Tibial artery (tissue), 4 donors: ENCODE results near the gene DPP6.

Experiments used
- DNase-seq, 2 donors: peaks; one replicate each; pipeline ENCODE4 v3.0.0-alpha.2; 2019
- H3K27ac ChIP-seq, 2 donors: fragments of 200-600 bp; sonication (generic) in 1 of 2; 1 replicate in 1 of 2; 2 replicates in 1 of 2; pipeline ENCODE4 v1.5.1; 2018 to 2019; ENCODE audit warnings: mild to moderate bottlenecking in 1 of 2
- H3K27me3 ChIP-seq, 2 donors: fragments of 200-600 bp; sonication (generic) in 1 of 2; one replicate each; pipeline versions ENCODE4 v1.5.1 to v1.6.0; 2016 to 2019
- H3K36me3 ChIP-seq, 3 donors: fragments of 200-600 bp; sonication (generic) in 2 of 3; one replicate each; pipeline ENCODE4 v1.5.1; 2016 to 2019; ENCODE audit warnings: mild to moderate bottlenecking in 2 of 3
- H3K4me1 ChIP-seq, 4 donors: fragments of 200-600 bp; sonication (generic) in 2 of 4; 1 replicate in 3 of 4; 2 replicates in 1 of 4; pipeline ENCODE4 v1.5.1; 2016 to 2019
- H3K4me3 ChIP-seq, 2 donors: fragments of 200-600 bp; sonication (generic) in 1 of 2; 1 replicate in 1 of 2; 2 replicates in 1 of 2; pipeline ENCODE4 v1.5.1; 2018 to 2019; ENCODE audit warnings: mild to moderate bottlenecking in 2 of 2
- H3K9me3 ChIP-seq, 3 donors: fragments of 200-600 bp; sonication (generic) in 1 of 3; one replicate each; pipeline ENCODE4 v1.5.1; 2016 to 2019
- CTCF ChIP-seq, 2 experiments: fragments of 200-600 bp in 1 of 2; fragments of 450-650 bp in 1 of 2; IDR thresholded peaks; one replicate each; pipeline ENCODE4 v1.5.1; 2017 to 2019; ENCODE audit warnings: antibody characterized with exemption in 2 of 2, mild to moderate bottlenecking in 1 of 2, moderate library complexity in 1 of 2
- intact Hi-C: fragments of 100-400 bp; cut with DNase I; formaldehyde crosslinking; loops from one replicate; pipeline ENCODE4 v1.15.0; 2023; ENCODE audit warnings: low total_unique reads

The DPP6 gene

GRCh38 chr7:154433632-154434598 lies 381.7 kb downstream of the DPP6 start:
- H3K4me1 ChIP-seq: no peaks in the 10 kb centered on the region
- intact Hi-C loops: no loop called here
- no peak for DNase-seq
- H3K27me3 ChIP-seq: no peaks in the 10 kb centered on the region
- no peak for TF ChIP-seq CTCF (IDR thresholded peaks at IDR 0.05)
- no peaks in the 10 kb centered on the region for H3K36me3 ChIP-seq
- no peak overlapping the region for H3K27ac ChIP-seq
- H3K9me3 ChIP-seq: no peaks in the 10 kb centered on the region
- H3K4me3 ChIP-seq: no peak overlapping the region

- TF ChIP-seq CTCF (IDR thresholded peaks at IDR 0.05): no peak
- no peak for DNase-seq
- intact Hi-C loops: no loop called here
- Histone ChIP-seq H3K4me1 (no peaks in the 10 kb centered on the region), H3K36me3 (no peaks in the 10 kb centered on the region), H3K4me3 (no peak overlapping the region), H3K27me3 (no peaks in the 10 kb centered on the region), H3K27ac (no peak overlapping the region), H3K9me3 (no peaks in the 10 kb centered on the region)
Measured at GRCh38 chr7:154436560-154436959, 384.4 kb downstream of the DPP6 start.

DNA sequence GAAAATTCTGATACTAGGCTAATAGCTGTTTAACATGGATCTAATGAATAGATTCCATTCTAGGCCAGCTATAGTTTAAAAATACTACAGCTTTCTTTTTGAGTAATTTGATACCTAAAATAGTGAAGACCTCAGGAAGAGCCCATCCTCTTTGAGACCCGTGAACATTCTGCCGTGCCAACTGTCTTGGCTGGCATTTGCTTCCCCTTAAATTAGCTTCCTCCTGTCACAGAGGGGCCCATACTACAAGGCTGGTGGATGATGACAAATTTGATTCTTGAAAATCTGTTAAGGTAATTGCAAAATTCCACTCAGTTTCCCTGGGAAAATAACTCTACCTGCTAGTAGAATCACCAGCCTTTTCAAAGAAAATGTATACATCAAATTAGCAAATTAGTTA lies 385.0 kb downstream of the DPP6 start:
- intact Hi-C loops: no loop called here
- Histone ChIP-seq H3K4me1 (no peaks in the 10 kb centered on the region), H3K9me3 (no peaks in the 10 kb centered on the region), H3K36me3 (no peaks in the 10 kb centered on the region), H3K27me3 (no peaks in the 10 kb centered on the region), H3K27ac (no peak overlapping the region), H3K4me3 (no peak overlapping the region)
- no peak for DNase-seq
- TF ChIP-seq CTCF (IDR thresholded peaks at IDR 0.05): no peak

DNA sequence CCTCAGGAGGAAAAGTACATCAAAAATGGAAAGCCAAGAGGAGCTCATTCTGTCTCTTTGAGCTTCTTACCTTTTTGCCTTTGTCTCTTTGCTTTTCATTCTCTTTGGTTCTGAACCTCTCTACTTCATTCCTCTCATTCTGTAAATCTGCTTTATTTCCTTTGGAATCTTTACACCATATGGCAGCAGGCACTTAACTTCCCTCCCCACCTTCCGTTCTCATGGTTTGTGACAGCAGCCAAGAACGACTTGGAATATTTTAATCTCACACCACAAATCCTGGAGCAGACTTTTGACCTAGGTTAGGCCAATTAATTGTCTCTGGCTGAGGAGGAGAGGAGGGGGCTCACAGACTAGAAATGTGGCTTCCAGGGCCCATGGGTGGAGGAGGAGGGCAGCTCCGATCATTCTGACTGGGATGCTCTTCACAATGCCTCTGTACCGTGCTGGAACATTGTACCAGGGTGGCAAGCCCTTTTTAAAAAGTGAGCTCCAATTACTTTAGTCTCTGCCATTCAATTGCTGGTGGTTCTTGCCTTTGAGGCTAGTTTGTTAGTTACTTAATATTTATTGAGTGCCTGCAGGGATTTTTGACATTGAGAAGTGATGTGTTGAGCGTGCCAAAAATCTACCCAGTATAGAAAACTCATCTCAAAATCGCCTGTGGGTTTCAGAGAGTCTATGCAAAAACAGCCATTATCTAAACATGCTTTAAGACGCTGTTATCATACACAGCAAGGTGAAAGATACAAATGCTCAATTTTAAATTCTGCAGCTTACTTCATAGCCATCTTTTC lies 386.6 kb downstream of the DPP6 start:
- DNase-seq: no peak
- no peak for TF ChIP-seq CTCF (IDR thresholded peaks at IDR 0.05)
- Histone ChIP-seq H3K36me3 (no peaks in the 10 kb centered on the region), H3K27ac (no peak overlapping the region), H3K27me3 (no peaks in the 10 kb centered on the region), H3K4me3 (no peak overlapping the region), H3K4me1 (no peaks in the 10 kb centered on the region), H3K9me3 (no peaks in the 10 kb centered on the region)
- intact Hi-C loops: no loop called here

- Histone ChIP-seq H3K27ac (no peak overlapping the region), H3K4me1 (no peaks in the 10 kb centered on the region), H3K36me3 (no peaks in the 10 kb centered on the region), H3K9me3 (no peaks in the 10 kb centered on the region), H3K27me3 (no peaks in the 10 kb centered on the region), H3K4me3 (no peak overlapping the region)
- DNase-seq: no peak
- intact Hi-C loops: no loop called here
- no peak for TF ChIP-seq CTCF (IDR thresholded peaks at IDR 0.05)
Measured at GRCh38 chr7:154440058-154440457, 387.9 kb downstream of the DPP6 start.
